ENCODE data around the gene ACTR3.

ACTR3 gene

DNA sequence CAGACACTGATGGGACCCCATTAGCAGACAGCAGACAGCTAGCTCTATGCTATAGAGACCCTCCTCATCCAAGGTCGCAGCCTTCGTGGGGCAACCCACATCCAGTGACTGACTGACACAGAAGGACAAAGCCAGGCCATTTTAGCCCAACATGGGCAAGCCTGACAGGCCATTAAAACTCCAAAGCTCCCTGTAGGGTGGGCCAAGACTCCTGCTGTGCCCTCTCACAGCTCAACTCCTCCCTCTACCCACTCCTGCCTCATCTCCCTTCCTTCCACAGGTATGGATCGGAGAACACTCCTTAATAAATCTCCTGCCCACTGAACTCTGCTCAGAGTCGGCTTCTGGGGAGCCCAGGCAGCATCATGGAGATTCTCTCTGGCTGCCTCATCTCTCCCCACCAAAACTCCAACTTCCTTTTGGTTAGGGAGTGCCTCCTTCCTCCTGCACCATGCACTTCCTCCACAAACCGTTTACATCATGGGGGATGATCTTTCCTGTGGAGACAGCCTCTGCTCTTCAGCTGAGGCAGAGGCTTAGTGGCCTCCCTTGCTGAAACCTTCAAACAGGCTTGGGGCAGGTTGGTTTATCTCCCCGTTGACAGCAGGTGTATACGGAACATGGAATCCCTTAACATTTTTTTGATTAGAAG is 86.5 kb downstream of the ACTR3 start:
- H3K36me3 ChIP-seq (ENCODE audit: control insufficient read depth in 2 of 2, insufficient read depth in 2 of 2, low read length in 2 of 2) = peaks cover 0 to 4% of the 10 kb centered on the region in 2 donors
- no peaks in the 10 kb centered on the region for H3K9me3 ChIP-seq (ENCODE audit: control insufficient read depth in 2 of 2, low read length in 2 of 2)
- H3K4me1 ChIP-seq (ENCODE audit: control insufficient read depth in 2 of 2, insufficient read depth in 2 of 2, low read length in 2 of 2) = peaks cover 2 to 3% of the 10 kb centered on the region in 2 donors
- H3K9ac ChIP-seq (ENCODE audit: low read depth in 1 of 2, low read length in 2 of 2) = no peak overlapping the region
- no peaks in the 10 kb centered on the region for H3K27me3 ChIP-seq (ENCODE audit: control insufficient read depth in 2 of 2, insufficient read depth in 2 of 2, low read length in 2 of 2)
- H3K27ac ChIP-seq (ENCODE audit: low read depth in 2 of 2, low read length in 2 of 2) = no peak overlapping the region
- H3K4me3 ChIP-seq (ENCODE audit: low read length in 2 of 2) = no peak overlapping the region

DNA sequence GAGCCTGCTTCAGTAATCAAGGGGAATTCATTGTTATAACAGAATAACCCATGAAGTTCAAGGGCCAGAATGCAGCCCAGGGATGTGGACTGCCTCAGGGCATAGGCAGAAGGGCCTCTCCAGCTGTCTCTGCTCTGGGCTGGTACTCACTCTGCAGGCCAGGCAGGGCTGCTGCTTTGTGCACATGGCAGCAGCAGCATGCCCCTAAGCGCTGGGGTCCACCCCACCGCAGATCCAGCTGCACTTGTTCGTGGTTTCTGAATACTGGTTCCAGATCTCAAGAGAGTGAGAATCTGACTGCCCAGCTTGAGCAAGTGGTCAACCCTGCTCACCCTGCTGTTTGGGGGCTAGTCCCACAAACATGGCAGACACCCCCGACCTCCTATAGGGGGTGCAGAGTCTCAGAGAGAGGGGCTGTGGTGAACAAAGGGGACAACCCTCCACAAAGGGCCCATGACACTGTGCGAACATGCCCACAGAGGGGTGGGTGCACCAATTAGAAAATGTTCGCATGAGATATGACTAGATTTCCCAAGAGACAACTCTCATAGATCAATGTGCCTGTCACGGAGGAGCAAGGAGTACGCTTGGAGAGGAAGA is 87.3 kb downstream of the ACTR3 start:
- no peak overlapping the region for H3K27ac ChIP-seq (ENCODE audit: low read depth in 2 of 2, low read length in 2 of 2)
- no peak overlapping the region for H3K9ac ChIP-seq (ENCODE audit: low read depth in 1 of 2, low read length in 2 of 2)
- no peaks in the 10 kb centered on the region for H3K27me3 ChIP-seq (ENCODE audit: control insufficient read depth in 2 of 2, insufficient read depth in 2 of 2, low read length in 2 of 2)
- peaks cover 2 to 3% of the 10 kb centered on the region in 2 donors for H3K4me1 ChIP-seq (ENCODE audit: control insufficient read depth in 2 of 2, insufficient read depth in 2 of 2, low read length in 2 of 2)
- peaks cover 0 to 4% of the 10 kb centered on the region in 2 donors for H3K36me3 ChIP-seq (ENCODE audit: control insufficient read depth in 2 of 2, insufficient read depth in 2 of 2, low read length in 2 of 2)
- H3K4me3 ChIP-seq (ENCODE audit: low read length in 2 of 2) = no peak overlapping the region
- H3K9me3 ChIP-seq (ENCODE audit: control insufficient read depth in 2 of 2, low read length in 2 of 2) = no peaks in the 10 kb centered on the region

DNA sequence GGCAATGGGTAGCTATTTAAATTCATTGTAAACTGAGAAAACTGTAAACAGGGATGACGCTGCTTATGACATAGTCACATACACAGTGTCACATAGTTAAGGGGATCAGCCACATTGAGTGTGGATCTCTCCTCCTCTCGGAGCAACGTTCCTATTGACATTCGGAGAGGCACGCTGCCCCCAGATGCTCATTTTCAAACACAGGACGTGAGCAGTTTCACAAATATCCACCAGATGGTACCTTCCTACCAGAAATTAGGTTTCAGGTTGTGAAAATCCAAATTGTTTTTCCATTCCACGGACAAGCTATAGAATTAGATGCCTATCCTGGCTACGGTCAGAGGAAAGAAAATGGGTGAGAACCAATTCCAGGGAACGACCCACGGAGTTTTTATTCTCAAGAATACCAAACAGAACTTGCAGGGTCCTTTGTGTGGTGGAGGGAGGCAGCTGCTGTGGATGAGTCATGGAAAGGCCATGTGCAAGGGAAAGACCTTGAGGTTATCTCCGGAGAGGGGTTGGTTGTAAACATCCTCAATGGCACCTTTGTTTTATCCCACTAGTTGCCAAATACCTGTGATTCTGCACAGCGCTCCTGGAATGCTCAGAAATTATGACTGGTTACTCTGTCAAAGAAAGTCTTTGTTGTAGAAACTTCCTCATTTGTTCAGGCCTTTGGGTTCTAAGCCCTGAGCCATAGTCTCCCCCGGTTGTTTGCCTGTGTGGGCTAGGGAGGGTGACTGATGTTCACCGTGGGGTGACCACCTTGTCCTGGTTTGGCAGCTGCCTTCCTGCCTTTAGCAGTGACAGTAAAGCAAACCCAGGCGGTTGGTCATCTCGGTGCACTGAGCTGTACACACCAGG is 88.0 kb downstream of the ACTR3 start:
- Histone ChIP-seq H3K9ac (ENCODE audit: low read depth in 1 of 2, low read length in 2 of 2) (no peak overlapping the region), H3K27me3 (ENCODE audit: control insufficient read depth in 2 of 2, insufficient read depth in 2 of 2, low read length in 2 of 2) (no peaks in the 10 kb centered on the region), H3K4me3 (ENCODE audit: low read length in 2 of 2) (no peak overlapping the region), H3K9me3 (ENCODE audit: control insufficient read depth in 2 of 2, low read length in 2 of 2) (no peaks in the 10 kb centered on the region), H3K36me3 (ENCODE audit: control insufficient read depth in 2 of 2, insufficient read depth in 2 of 2, low read length in 2 of 2) (peaks cover 0 to 4% of the 10 kb centered on the region in 2 donors), H3K4me1 (ENCODE audit: control insufficient read depth in 2 of 2, insufficient read depth in 2 of 2, low read length in 2 of 2) (peaks cover 2 to 3% of the 10 kb centered on the region in 2 donors), H3K27ac (ENCODE audit: low read depth in 2 of 2, low read length in 2 of 2) (no peak overlapping the region)

DNA sequence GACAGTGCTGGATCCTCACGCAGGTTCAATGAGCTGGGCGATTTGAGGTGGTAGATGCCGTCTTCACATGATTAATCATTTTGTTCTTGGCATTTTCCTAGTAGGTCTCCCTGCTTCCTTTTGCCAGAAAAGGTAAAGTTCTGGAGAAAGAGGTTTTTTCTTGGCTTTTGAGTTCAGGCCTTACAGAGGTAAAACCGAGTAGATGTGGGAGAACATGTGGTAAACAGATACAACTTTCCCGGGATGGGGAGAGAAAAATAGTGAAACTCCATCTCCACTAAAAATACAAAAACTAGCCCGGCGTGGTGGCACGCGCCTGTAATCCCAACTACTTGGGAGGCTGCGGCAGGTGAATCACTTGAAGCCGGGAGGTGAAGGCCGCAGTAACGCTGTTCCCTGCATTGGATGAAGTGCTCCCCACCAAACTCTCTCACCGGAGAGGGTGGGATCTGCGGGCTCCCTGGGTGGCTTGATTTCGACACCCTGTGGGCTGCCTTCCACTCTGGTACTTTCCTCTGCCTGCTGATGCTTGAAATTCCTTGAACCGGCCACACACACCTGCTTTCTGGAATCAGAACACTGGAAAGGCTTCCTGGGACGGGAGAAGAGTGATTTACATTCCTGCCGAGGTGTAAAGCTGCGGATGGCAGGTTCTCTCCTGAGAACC is 88.8 kb downstream of the ACTR3 start:
- H3K4me1 ChIP-seq (ENCODE audit: control insufficient read depth in 2 of 2, insufficient read depth in 2 of 2, low read length in 2 of 2) = peaks cover 2 to 3% of the 10 kb centered on the region in 2 donors
- no peaks in the 10 kb centered on the region for H3K27me3 ChIP-seq (ENCODE audit: control insufficient read depth in 2 of 2, insufficient read depth in 2 of 2, low read length in 2 of 2)
- no peak overlapping the region for H3K27ac ChIP-seq (ENCODE audit: low read depth in 2 of 2, low read length in 2 of 2)
- H3K4me3 ChIP-seq (ENCODE audit: low read length in 2 of 2) = no peak overlapping the region
- H3K36me3 ChIP-seq (ENCODE audit: control insufficient read depth in 2 of 2, insufficient read depth in 2 of 2, low read length in 2 of 2) = peaks cover 0 to 4% of the 10 kb centered on the region in 2 donors
- no peaks in the 10 kb centered on the region for H3K9me3 ChIP-seq (ENCODE audit: control insufficient read depth in 2 of 2, low read length in 2 of 2)
- H3K9ac ChIP-seq (ENCODE audit: low read depth in 1 of 2, low read length in 2 of 2) = no peak overlapping the region

DNA sequence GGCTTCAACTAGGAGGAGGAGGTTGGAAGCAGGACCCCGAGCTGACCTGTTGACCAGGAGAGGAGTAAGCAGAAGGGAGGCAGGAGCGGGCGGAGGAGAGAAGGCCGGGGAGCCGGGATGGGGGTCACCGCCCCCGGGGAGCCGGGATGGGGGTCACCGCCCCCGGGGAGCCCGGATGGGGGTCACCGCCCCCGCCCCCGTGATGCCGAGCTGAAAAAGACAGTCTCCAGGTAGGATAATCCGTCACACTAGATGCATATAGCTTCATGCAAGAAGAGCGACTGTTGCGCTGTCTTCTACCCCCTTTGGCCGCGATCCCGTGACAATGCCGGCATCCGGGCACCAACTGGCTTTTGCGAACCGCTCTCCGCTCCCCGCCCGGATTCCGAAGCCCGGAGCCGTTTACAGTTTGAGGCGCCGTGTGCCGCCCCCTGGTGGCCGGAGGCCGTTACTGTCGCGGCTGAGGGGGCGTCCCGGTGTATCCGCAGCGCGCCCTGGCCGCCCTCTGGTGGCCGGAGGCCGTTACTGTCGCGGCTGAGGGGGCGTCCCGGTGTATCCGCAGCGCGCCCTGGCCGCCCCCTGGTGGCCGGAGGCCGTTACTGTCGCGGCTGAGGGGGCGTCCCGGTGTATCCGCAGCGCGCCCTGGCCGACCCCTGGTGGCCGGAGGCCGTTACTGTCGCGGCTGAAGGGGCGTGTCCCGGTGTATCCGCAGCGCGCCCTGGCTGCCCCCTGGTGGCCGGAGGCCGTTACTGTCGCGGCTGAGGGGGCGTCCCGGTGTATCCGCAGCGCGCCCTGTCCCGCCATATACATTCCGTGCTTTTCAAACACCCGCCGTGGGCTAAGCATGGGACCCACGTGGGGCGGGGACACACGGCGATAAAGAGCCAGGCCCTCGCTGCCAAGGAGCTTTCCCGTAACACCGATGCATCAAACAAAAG is 89.6 kb downstream of the ACTR3 start:
- no peak overlapping the region for H3K9ac ChIP-seq (ENCODE audit: low read depth in 1 of 2, low read length in 2 of 2)
- H3K4me3 ChIP-seq (ENCODE audit: low read length in 2 of 2) = no peak overlapping the region
- H3K36me3 ChIP-seq (ENCODE audit: control insufficient read depth in 2 of 2, insufficient read depth in 2 of 2, low read length in 2 of 2) = peaks cover 0 to 4% of the 10 kb centered on the region in 2 donors
- no peaks in the 10 kb centered on the region for H3K9me3 ChIP-seq (ENCODE audit: control insufficient read depth in 2 of 2, low read length in 2 of 2)
- no peak overlapping the region for H3K27ac ChIP-seq (ENCODE audit: low read depth in 2 of 2, low read length in 2 of 2)
- peaks cover 2 to 3% of the 10 kb centered on the region in 2 donors for H3K4me1 ChIP-seq (ENCODE audit: control insufficient read depth in 2 of 2, insufficient read depth in 2 of 2, low read length in 2 of 2)
- H3K27me3 ChIP-seq (ENCODE audit: control insufficient read depth in 2 of 2, insufficient read depth in 2 of 2, low read length in 2 of 2) = no peaks in the 10 kb centered on the region

DNA sequence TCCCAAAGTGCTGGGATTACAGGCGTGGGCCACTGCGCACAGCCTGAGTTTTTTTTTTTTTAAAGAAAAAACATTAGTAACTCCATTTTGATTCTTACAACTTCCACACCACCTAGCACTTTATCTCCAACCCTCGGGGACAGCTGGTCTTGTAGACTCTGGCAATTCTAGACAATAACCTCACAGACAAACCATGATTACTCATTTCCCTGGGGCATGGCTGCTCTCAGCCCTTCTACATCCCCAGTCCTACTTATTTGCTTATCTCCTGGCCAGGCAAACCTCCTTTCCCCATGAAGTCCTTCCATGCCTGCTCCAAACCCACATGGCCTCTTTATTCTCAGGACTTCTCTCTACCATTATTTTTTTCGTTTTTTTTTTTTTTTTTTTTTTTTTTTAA is 91.1 kb downstream of the ACTR3 start:
- no peaks in the 10 kb centered on the region for H3K27me3 ChIP-seq (ENCODE audit: control insufficient read depth in 2 of 2, insufficient read depth in 2 of 2, low read length in 2 of 2)
- H3K9ac ChIP-seq (ENCODE audit: low read depth in 1 of 2, low read length in 2 of 2) = no peak overlapping the region
- H3K27ac ChIP-seq (ENCODE audit: low read depth in 2 of 2, low read length in 2 of 2) = no peak overlapping the region
- H3K4me1 ChIP-seq (ENCODE audit: control insufficient read depth in 2 of 2, insufficient read depth in 2 of 2, low read length in 2 of 2) = peaks cover 2 to 3% of the 10 kb centered on the region in 2 donors
- H3K36me3 ChIP-seq (ENCODE audit: control insufficient read depth in 2 of 2, insufficient read depth in 2 of 2, low read length in 2 of 2) = peaks cover 0 to 2% of the 10 kb centered on the region in 2 donors
- no peak overlapping the region for H3K4me3 ChIP-seq (ENCODE audit: low read length in 2 of 2)
- H3K9me3 ChIP-seq (ENCODE audit: control insufficient read depth in 2 of 2, low read length in 2 of 2) = no peaks in the 10 kb centered on the region

DNA sequence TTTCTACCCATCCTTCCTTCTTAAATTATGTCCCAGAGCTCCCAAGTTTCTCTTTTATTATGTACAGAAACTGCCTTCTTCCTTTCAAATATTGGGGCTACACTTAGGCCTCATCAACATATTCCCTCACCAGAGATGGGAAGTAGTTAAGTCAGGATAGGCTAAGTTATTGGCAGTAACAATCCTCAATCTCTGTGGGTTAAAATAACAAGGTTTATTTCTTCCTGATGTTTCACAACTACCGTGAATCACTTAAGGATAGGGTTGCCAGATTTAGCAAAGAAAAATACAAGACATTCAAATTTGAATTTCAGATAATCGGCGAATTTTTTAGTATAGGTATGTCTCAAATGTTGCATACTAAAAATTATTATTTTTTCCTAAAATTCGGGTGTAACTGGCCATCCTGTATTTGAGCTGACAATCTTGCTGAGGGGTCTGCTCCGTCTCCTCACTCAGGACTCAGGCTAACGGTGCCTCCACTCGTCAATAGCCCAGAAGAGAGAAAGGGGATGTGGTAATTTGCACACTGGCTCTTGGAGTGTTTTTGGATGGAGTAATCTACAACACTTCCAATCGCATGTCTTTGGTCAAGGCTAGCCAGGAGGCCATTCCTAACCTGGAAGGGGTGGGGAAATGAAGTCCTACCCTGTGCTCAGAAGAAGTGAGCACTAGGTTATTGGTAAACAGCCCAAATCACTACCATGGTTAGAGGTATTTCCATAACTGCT is 91.7 kb downstream of the ACTR3 start:
- no peaks in the 10 kb centered on the region for H3K9me3 ChIP-seq (ENCODE audit: control insufficient read depth in 2 of 2, low read length in 2 of 2)
- H3K27ac ChIP-seq (ENCODE audit: low read depth in 2 of 2, low read length in 2 of 2) = no peak overlapping the region
- H3K4me3 ChIP-seq (ENCODE audit: low read length in 2 of 2) = no peak overlapping the region
- no peaks in the 10 kb centered on the region for H3K27me3 ChIP-seq (ENCODE audit: control insufficient read depth in 2 of 2, insufficient read depth in 2 of 2, low read length in 2 of 2)
- peaks cover 2 to 3% of the 10 kb centered on the region in 2 donors for H3K4me1 ChIP-seq (ENCODE audit: control insufficient read depth in 2 of 2, insufficient read depth in 2 of 2, low read length in 2 of 2)
- H3K9ac ChIP-seq (ENCODE audit: low read depth in 1 of 2, low read length in 2 of 2) = no peak overlapping the region
- no peaks in the 10 kb centered on the region for H3K36me3 ChIP-seq (ENCODE audit: control insufficient read depth in 2 of 2, insufficient read depth in 2 of 2, low read length in 2 of 2)

DNA sequence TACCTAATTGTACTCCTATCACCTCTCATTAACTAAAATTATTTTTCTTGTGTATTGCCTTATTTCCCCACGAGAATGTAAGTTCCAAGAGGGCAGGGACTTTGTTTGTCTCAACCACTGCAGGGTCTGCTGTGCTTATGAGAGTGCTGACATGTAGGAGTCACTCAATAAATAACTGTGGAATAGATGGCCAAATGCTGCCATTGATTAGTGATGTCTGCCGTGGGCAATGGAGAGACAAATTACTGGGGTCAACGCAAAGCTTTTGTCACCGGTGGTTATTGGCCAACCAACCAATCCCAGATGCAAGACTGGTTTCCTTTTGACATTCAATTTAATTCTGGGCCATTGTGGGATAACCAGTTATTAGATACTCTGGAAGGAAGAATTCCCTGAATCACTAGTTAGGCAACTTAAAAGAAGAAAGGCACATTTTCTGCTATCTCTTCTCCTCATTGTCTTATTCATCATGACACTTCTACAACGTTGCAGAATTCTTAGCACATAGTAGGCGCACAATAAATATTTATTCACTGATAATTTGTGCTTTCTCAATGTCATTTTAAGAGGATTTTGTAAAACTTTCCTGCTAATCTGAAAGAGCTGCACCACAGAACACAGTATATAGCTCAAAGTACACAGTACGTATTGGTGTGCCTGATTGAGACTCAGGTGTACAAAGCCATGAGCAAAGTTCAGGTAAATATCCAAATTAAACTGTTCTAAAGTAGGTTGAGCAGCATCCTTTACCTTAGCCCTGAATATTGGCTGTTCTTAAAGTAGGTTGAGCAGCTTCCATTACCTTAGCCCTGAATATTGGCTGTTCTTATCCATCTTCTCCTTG is 95.9 kb downstream of the ACTR3 start:
- Histone ChIP-seq H3K4me1 (ENCODE audit: control insufficient read depth in 2 of 2, insufficient read depth in 2 of 2, low read length in 2 of 2) (no peaks in the 10 kb centered on the region), H3K4me3 (ENCODE audit: low read length in 2 of 2) (no peak overlapping the region), H3K36me3 (ENCODE audit: control insufficient read depth in 2 of 2, insufficient read depth in 2 of 2, low read length in 2 of 2) (no peaks in the 10 kb centered on the region), H3K27ac (ENCODE audit: low read depth in 2 of 2, low read length in 2 of 2) (no peak overlapping the region), H3K9me3 (ENCODE audit: control insufficient read depth in 2 of 2, low read length in 2 of 2) (no peaks in the 10 kb centered on the region), H3K9ac (ENCODE audit: low read depth in 1 of 2, low read length in 2 of 2) (no peak overlapping the region), H3K27me3 (ENCODE audit: control insufficient read depth in 2 of 2, insufficient read depth in 2 of 2, low read length in 2 of 2) (no peaks in the 10 kb centered on the region)
